Fibroblast of lung (primary cell): ENCODE data around the gene DIPK1B. TPM values are rescaled to one million over a fixed set of nuclear protein-coding genes. Genes with fewer than 3 reads are reported as not detected.

Experiments used
- DNase-seq, 2 donors: peaks; one replicate each; pipeline versions ENCODE4 v3.0.0 to v3.0.0-alpha.2; 2010; ENCODE audit warnings: low read depth in 2 of 2
- H2AFZ ChIP-seq: 2 replicates; pipeline ENCODE4 v1.5.1; 2012; ENCODE audit warnings: low read length, control low read depth, inconsistent platforms
- H3K27ac ChIP-seq: 2 replicates; pipeline ENCODE4 v1.5.1; 2011; ENCODE audit warnings: low read length, control low read depth; ENCODE audit not compliant: insufficient read depth
- H3K27me3 ChIP-seq: 2 replicates; pipeline ENCODE4 v1.5.1; 2011; ENCODE audit warnings: mild to moderate bottlenecking, low read length; ENCODE audit not compliant: control insufficient read depth, insufficient read depth
- H3K36me3 ChIP-seq: 2 replicates; pipeline ENCODE4 v1.5.1; 2011; ENCODE audit warnings: low read length; ENCODE audit not compliant: control insufficient read depth, insufficient read depth
- H3K4me1 ChIP-seq: 2 replicates; pipeline ENCODE4 v1.5.1; 2011; ENCODE audit warnings: low read length; ENCODE audit not compliant: control insufficient read depth, insufficient read depth; ENCODE audit errors: extremely low read depth
- H3K4me2 ChIP-seq: 2 replicates; pipeline ENCODE4 v1.5.1; 2011; ENCODE audit warnings: low read length, control low read depth; ENCODE audit not compliant: insufficient read depth; ENCODE audit errors: extremely low read depth
- H3K4me3 ChIP-seq, 4 experiments: fragments of 200-600 bp in 1 of 4; sonication (generic) in 1 of 4; replicated peaks in 1 of 4; 2 replicates each; pipeline ENCODE4 v1.5.1; 2011 to 2016; ENCODE audit warnings: low read length in 4 of 4, low read depth in 3 of 4, mild to moderate bottlenecking in 3 of 4, control low read depth in 2 of 4, inconsistent platforms in 1 of 4, mixed read lengths in 1 of 4; ENCODE audit not compliant: insufficient read depth in 1 of 4; ENCODE audit errors: control extremely low read depth in 1 of 4
- H3K79me2 ChIP-seq: 2 replicates; pipeline ENCODE4 v1.5.1; 2012; ENCODE audit warnings: mild to moderate bottlenecking, low read length, inconsistent platforms; ENCODE audit not compliant: control insufficient read depth, insufficient read depth
- H3K9ac ChIP-seq: 2 replicates; pipeline ENCODE4 v1.5.1; 2011; ENCODE audit warnings: mild to moderate bottlenecking, low read length, control low read depth; ENCODE audit not compliant: insufficient read depth
- H3K9me3 ChIP-seq: 2 replicates; pipeline ENCODE4 v1.5.1; 2012; ENCODE audit warnings: low read depth, low read length; ENCODE audit not compliant: control insufficient read depth, insufficient read depth
- H4K20me1 ChIP-seq: 2 replicates; pipeline ENCODE4 v1.5.1; 2011; ENCODE audit warnings: low read length; ENCODE audit not compliant: control insufficient read depth, insufficient read depth; ENCODE audit errors: extremely low read depth
- EZH2 ChIP-seq: IDR thresholded peaks from 2 replicates; pipeline ENCODE4 v1.5.1; 2012; ENCODE audit warnings: low read length, control low read depth, mild to moderate bottlenecking; ENCODE audit errors: missing control alignments
- polyA plus RNA-seq, 2 donors: library from polyadenylated mRNA; depleted of rRNA in 1 of 2; stranded (reverse) in 1 of 2; unstranded in 1 of 2; fragments of >200 nt; gene quantifications; 2 replicates each; pipeline ENCODE4 v1.2.1, GENCODE V29; 2011 to 2012; ENCODE audit warnings: missing spikeins in 1 of 2
- total RNA-seq: library from RNA; depleted of rRNA; stranded (reverse); fragments of >200 nt; gene quantifications from 2 replicates; pipeline ENCODE4 v1.2.1, GENCODE V29; 2014
- TF ChIP-seq, protein P1 (sequence below), 2 donors: IDR thresholded peaks in 1 of 2; conservative IDR thresholded peaks in 1 of 2; 1 replicate in 1 of 2; 2 replicates in 1 of 2; pipeline ENCODE4 v1.5.1; 2011 to 2012; ENCODE audit warnings: low read length in 2 of 2, control low read depth in 1 of 2, inconsistent platforms in 1 of 2, low read depth in 1 of 2, mild to moderate bottlenecking in 1 of 2

Gene DIPK1B
- total and polyA plus RNA-seq, 2 donors (not counting 1 experiment from before 2014, with no cell fraction given), result 0.16 to 0.33 TPM

DNA sequence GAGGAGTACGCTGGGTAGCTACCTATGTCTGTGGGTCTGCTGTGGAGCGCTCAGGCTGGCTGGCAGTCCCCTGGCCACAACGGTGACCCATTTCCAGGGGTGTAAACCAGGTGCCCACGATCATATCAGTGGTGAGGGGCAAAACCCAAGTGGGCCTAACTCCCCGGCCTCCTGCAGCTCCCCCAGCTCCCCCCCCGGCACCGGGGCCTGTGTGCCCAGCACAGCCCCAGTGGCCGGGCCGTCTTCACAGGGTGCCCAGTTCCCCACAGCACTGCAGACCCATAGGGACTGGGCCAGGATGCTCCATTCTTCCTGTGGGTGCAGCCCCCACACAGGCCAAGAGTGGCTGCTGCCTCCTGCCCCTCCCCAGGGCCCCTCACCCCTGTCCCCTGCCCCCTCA lies 46.6 kb downstream of the DIPK1B start:
- TF ChIP-seq, protein P1, sequence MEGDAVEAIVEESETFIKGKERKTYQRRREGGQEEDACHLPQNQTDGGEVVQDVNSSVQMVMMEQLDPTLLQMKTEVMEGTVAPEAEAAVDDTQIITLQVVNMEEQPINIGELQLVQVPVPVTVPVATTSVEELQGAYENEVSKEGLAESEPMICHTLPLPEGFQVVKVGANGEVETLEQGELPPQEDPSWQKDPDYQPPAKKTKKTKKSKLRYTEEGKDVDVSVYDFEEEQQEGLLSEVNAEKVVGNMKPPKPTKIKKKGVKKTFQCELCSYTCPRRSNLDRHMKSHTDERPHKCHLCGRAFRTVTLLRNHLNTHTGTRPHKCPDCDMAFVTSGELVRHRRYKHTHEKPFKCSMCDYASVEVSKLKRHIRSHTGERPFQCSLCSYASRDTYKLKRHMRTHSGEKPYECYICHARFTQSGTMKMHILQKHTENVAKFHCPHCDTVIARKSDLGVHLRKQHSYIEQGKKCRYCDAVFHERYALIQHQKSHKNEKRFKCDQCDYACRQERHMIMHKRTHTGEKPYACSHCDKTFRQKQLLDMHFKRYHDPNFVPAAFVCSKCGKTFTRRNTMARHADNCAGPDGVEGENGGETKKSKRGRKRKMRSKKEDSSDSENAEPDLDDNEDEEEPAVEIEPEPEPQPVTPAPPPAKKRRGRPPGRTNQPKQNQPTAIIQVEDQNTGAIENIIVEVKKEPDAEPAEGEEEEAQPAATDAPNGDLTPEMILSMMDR (conservative IDR thresholded peaks at IDR 0.05 in 1 of 2, IDR thresholded peaks at IDR 0.05 in 1 of 2; ENCODE audit: low read depth in 1 of 2, low read length in 2 of 2), result no peak
- no peak for TF ChIP-seq EZH2
- H3K4me3 ChIP-seq, result no peak overlapping the region
- no peaks in the 10 kb centered on the region for H3K79me2 ChIP-seq
- no peaks in the 10 kb centered on the region for H4K20me1 ChIP-seq
- H3K27me3 ChIP-seq, result no peaks in the 10 kb centered on the region
- no peak overlapping the region for H3K27ac ChIP-seq
- no peak overlapping the region for H3K9ac ChIP-seq
- no peaks in the 10 kb centered on the region for H3K36me3 ChIP-seq
- no peak for DNase-seq
- H3K4me2 ChIP-seq, result no peak overlapping the region
- no peaks in the 10 kb centered on the region for H3K9me3 ChIP-seq
- H2AFZ ChIP-seq, result no peak overlapping the region
- no peaks in the 10 kb centered on the region for H3K4me1 ChIP-seq

DNA sequence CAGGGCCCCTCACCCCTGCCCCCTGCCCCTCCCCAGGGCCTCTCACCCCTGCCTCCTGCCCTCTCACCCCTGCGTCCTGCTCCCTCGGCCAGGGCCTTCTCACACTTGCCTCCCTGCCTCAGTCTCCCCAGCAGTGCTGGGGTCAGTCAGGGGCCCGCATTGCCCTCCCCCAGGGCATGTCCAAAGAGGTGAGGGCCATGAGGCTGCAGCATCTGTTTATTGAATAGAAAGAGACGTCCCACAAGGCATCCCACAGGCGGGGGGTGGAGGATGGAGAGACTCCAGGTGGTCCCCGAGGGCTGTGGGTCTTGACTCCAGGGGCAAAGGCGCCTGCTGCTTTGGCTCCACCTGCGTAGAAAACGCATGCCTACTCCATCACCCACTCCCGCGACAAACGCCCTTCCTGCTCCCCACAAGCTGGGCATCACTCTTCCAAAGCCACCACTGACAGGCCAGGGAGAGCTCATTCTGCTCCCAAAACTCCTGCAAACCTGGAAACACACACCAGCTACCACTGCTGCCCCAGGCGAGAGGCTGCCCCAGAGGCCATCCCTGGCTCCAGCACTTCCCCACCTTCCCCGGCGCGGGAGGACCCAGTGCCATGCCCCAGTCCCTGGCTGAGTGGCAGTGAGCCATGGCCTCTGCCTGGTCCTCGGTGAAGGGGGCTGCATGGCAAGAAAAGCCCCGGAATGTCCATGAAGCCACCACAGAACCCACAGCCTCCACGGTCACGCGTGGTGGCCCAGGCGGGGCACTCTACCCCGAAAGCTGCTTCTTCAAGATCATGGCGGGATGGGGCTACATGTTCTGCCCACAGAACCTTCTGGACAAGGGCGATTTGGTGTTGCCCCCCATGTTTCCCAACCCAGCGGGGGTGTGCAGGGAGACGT lies 47.3 kb downstream of the DIPK1B start:
- no peak for DNase-seq
- no peaks in the 10 kb centered on the region for H3K9me3 ChIP-seq
- H2AFZ ChIP-seq, result no peak overlapping the region
- H3K36me3 ChIP-seq, result no peaks in the 10 kb centered on the region
- H3K4me3 ChIP-seq, result no peak overlapping the region
- H3K27ac ChIP-seq, result no peak overlapping the region
- no peaks in the 10 kb centered on the region for H3K27me3 ChIP-seq
- no peaks in the 10 kb centered on the region for H3K79me2 ChIP-seq
- TF ChIP-seq, protein P1 (conservative IDR thresholded peaks at IDR 0.05 in 1 of 2, IDR thresholded peaks at IDR 0.05 in 1 of 2; ENCODE audit: low read depth in 1 of 2, low read length in 2 of 2), result no peak
- no peak for TF ChIP-seq EZH2
- H3K4me2 ChIP-seq, result no peak overlapping the region
- H3K4me1 ChIP-seq, result no peaks in the 10 kb centered on the region
- H3K9ac ChIP-seq, result no peak overlapping the region
- H4K20me1 ChIP-seq, result no peaks in the 10 kb centered on the region

DNA sequence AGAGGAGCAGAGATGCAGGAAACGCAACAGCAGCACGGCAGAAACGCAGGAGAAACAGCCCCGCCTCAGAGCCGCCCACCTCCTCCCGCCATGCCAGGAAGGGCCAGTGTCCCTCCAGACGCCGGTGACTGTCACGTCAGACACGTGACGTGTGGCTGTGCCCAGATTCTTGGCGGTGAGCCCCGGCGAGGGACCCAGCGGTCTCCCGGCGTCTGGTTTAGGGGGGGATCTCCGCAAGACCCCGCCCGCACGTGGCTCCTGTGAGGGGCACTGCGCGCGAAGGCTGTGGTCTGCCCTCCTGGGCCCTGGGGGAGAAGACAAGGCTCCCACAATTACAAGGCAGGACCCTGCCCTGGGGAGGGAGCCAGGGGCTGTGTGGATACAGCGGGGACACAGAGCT lies 48.1 kb downstream of the DIPK1B start:
- TF ChIP-seq, protein P1 (conservative IDR thresholded peaks at IDR 0.05 in 1 of 2, IDR thresholded peaks at IDR 0.05 in 1 of 2; ENCODE audit: low read depth in 1 of 2, low read length in 2 of 2), result no peak
- TF ChIP-seq EZH2, result no peak

More for the DNA sequence above, 48.1 kb downstream of the DIPK1B start:
- Histone ChIP-seq H2AFZ (no peak overlapping the region), H3K4me3 (no peak overlapping the region), H4K20me1 (no peaks in the 10 kb centered on the region), H3K4me1 (no peaks in the 10 kb centered on the region), H3K27me3 (peaks cover 3% of the 10 kb centered on the region), H3K9me3 (no peaks in the 10 kb centered on the region), H3K27ac (no peak overlapping the region), H3K79me2 (no peaks in the 10 kb centered on the region), H3K36me3 (no peaks in the 10 kb centered on the region), H3K9ac (no peak overlapping the region), H3K4me2 (no peak overlapping the region)
- DNase-seq, result no peak
